ENCODE measurements around the gene RPS23.

RPS23 gene

GRCh38 chr5:82246960-82247574, 31.1 kb downstream of the RPS23 start:
- in situ Hi-C loops (cut with MboI; ENCODE audit: low sequenced_read_pairs): no loop called here

DNA sequence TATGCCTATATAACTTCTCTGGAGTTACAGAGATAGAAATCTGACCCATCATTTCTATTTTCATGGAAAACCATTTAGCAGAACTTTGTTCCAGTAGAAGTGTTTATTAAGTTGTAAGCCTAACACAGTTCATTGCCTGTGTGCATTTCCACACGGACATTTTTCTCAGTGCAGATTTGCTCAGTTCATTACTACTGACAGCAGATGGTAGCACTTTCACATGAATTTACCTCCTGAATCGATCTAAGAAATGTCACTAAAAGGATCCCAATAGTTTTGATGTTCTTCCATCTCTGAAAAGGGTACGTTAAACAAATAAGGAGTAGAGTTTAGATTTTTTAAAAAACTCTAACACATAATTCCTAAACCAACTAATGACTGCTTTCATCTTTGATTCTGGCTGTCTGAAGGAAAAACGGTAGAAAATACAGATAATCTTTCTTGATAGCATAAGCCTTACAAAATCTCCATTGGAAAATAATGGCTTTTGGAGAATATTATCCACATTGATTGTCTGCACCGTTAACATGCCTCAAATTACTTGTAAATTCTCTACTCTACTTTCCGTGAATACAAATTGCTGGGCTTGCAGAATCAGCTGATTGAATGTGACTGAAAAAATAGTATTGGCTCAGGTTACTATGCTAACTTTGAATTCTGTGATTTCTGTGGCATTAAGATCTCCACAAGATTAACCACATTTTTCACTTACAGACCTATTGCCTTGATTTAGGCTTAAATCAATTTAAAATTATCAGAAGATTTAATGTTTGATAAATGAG, 33.1 kb downstream of the RPS23 start:
- in situ Hi-C loops (cut with MboI; ENCODE audit: low sequenced_read_pairs): no loop called here

DNA sequence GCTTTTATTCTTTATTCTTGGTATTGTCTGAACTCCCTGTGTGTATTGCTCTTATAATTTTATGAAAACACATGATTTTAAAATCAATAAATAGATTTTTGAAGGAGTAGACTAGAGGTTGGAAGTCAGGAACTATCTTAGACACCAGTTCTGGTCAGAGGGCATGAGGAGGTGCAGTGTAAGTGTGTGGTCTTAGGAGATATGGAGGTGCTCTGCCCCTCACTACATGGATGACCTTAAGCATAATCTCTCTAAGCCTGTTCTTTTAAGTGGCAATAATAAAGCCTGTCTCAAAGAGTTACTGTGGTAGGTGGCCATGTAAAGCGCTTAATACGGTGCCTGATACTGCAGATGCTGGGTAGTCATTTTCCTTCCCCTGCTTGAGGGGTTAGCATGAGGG, 34.0 kb downstream of the RPS23 start:
- in situ Hi-C loops (cut with MboI; ENCODE audit: low sequenced_read_pairs): no loop called here

DNA sequence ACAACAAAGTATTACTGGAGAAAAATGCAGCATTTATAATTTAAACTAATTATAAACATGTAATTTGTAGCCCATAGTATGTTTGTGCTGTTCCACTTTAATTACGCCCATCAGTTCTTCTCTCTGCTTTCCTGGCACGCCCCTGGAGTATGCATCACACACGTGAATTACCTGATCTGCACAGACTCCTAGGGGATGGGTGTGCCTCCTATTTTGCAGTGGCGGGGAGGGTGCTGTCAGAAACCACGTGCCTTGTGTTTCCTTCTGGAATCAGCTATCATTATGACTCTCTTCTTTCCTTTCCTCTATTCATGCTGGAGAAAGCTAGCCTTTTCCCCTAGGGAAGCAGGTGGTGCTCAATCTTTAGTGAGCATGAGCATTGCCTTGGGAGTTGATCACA, 43.3 kb downstream of the RPS23 start:
- in situ Hi-C loops (cut with MboI; ENCODE audit: low sequenced_read_pairs): no loop called here

GRCh38 chr5:82225525-82226172, 52.5 kb downstream of the RPS23 start:
- in situ Hi-C loops (cut with MboI; ENCODE audit: low sequenced_read_pairs): no loop called here

Measured in HL-60/S4 treated with phorbol 12-myristate 13-acetate at 8.2 ng/mL for 4 days and 3 days (cell line).